HCT116 (cell line): ENCODE data around the gene C12orf43. TPM values are rescaled to one million over a fixed set of nuclear protein-coding genes. Genes with fewer than 3 reads are reported as not detected.

ENCODE experiments used
- ATAC-seq: fragments of 200-7000 bp; cut with Tn5 transposase; 2 replicates; pipeline ENCODE4 v1.9.1; 2020; ENCODE audit warnings: mild to moderate bottlenecking, moderate library complexity
- BruUV-seq: library from RNA; stranded (reverse); fragments of 400-500 nt; replicated peaks from 2 replicates; lab custom pipeline; 2021; lab: Mats Ljungman, UMichigan
- CTCF ChIA-PET: fragments of 300-600 bp; sonication (Branson Sonifier 250); formaldehyde crosslinking; loops from one replicate; lab custom pipeline; 2021; ENCODE audit warnings: antibody characterized with exemption; lab: Charles Lee
- POLR2A ChIA-PET: fragments of 300-600, 350-600 bp; sonication (Branson Sonifier 250); formaldehyde crosslinking; loops from one replicate; lab custom pipeline; 2021; ENCODE audit warnings: antibody characterized with exemption; lab: Charles Lee
- RAD21 ChIA-PET, 2 experiments: fragments of 300-600 bp; sonication (Branson Sonifier 250); formaldehyde crosslinking; loops; one replicate each; lab custom pipeline; 2023; ENCODE audit warnings: low total read pairs in 2 of 2; ENCODE audit not compliant: uncharacterized antibody in 2 of 2, unreplicated experiment in 2 of 2, low non-redundant PET in 1 of 2; lab: Charles Lee
- DNase-seq: peaks from one replicate; pipeline ENCODE4 v3.0.0-alpha.2; 2010; ENCODE audit warnings: low read depth, low spot score
- H2AFZ ChIP-seq: fragments of 200-600 bp; shearing (Covaris generic), sonication (generic); 2 replicates; pipeline ENCODE4 v1.6.1; 2017; ENCODE audit warnings: low read depth, mixed run types, mixed read lengths, antibody characterized with exemption, low read length; ENCODE audit not compliant: poor library complexity, severe bottlenecking
- H3K27ac ChIP-seq: 2 replicates; pipeline ENCODE4 v1.5.1; 2012; ENCODE audit warnings: low read depth, low read length
- H3K27me3 ChIP-seq: fragments of 200-600 bp; sonication (generic); 2 replicates; pipeline ENCODE4 v1.6.1; 2016; ENCODE audit warnings: mixed run types, low read length, mixed read lengths; ENCODE audit not compliant: insufficient read depth
- H3K36me3 ChIP-seq, 2 experiments: fragments of 200-500 bp in 1 of 2; fragments of 200-600 bp in 1 of 2; sonication (Bioruptor generic) in 1 of 2; sonication (generic) in 1 of 2; 2 replicates each; pipeline versions ENCODE4 v1.5.1 to v1.6.1; 2014 to 2016; ENCODE audit warnings: low read length in 2 of 2, inconsistent platforms in 1 of 2, mixed read lengths in 1 of 2, mixed run types in 1 of 2; ENCODE audit not compliant: insufficient read depth in 2 of 2, control insufficient read depth in 1 of 2
- H3K4me1 ChIP-seq, 2 experiments: fragments of 200-600 bp in 1 of 2; sonication (generic) in 1 of 2; 2 replicates each; pipeline versions ENCODE4 v1.5.1 to v1.6.1; 2012 to 2017; ENCODE audit warnings: low read length in 2 of 2, inconsistent platforms in 1 of 2, mild to moderate bottlenecking in 1 of 2, mixed read lengths in 1 of 2, mixed run types in 1 of 2, moderate library complexity in 1 of 2; ENCODE audit not compliant: insufficient read depth in 2 of 2, control insufficient read depth in 1 of 2
- H3K4me2 ChIP-seq: fragments of 200-600 bp; sonication (generic); 2 replicates; pipeline ENCODE4 v1.6.1; 2017; ENCODE audit warnings: mixed run types, low read length, mixed read lengths
- H3K4me3 ChIP-seq, 2 experiments: fragments of 200-600 bp in 1 of 2; sonication (generic) in 1 of 2; replicated peaks in 1 of 2; 2 replicates each; pipeline ENCODE4 v1.5.1; 2011 to 2016; ENCODE audit warnings: low read length in 2 of 2, control low read depth in 1 of 2, low read depth in 1 of 2, mild to moderate bottlenecking in 1 of 2, mixed read lengths in 1 of 2, mixed run types in 1 of 2
- H3K79me2 ChIP-seq: fragments of 200-600 bp; sonication (generic); 2 replicates; pipeline ENCODE4 v1.6.1; 2017; ENCODE audit warnings: mild to moderate bottlenecking, mixed run types, low read length, moderate library complexity, mixed read lengths; ENCODE audit not compliant: insufficient read depth
- H3K9ac ChIP-seq: fragments of 200-600 bp; sonication (generic); 2 replicates; pipeline ENCODE4 v1.6.1; 2016; ENCODE audit warnings: low read length, mixed read lengths
- H3K9me2 ChIP-seq: fragments of 200-600 bp; sonication (generic), shearing (Covaris generic); 2 replicates; pipeline ENCODE4 v1.6.1; 2017; ENCODE audit warnings: mixed run types, mild to moderate bottlenecking, moderate library complexity; ENCODE audit not compliant: insufficient read depth
- H3K9me3 ChIP-seq, 2 experiments: fragments of 200-500 bp in 1 of 2; fragments of 200-600 bp in 1 of 2; sonication (Bioruptor generic) in 1 of 2; sonication (generic) in 1 of 2; 2 replicates each; pipeline ENCODE4 v1.6.1; 2014 to 2017; ENCODE audit warnings: low read length in 2 of 2, mixed read lengths in 2 of 2, inconsistent platforms in 1 of 2, low read depth in 1 of 2, mild to moderate bottlenecking in 1 of 2, mixed run types in 1 of 2, moderate library complexity in 1 of 2; ENCODE audit not compliant: control insufficient read depth in 1 of 2, insufficient read depth in 1 of 2
- H4K20me1 ChIP-seq: fragments of 200-600 bp; sonication (generic), shearing (Covaris generic); 2 replicates; pipeline ENCODE4 v1.6.1; 2017; ENCODE audit warnings: mixed run types, mild to moderate bottlenecking, moderate library complexity; ENCODE audit not compliant: insufficient read depth
- ATF3 ChIP-seq: IDR thresholded peaks from 2 replicates; pipeline ENCODE4 v1.6.1; 2012
- CBX3 ChIP-seq: IDR thresholded peaks from 2 replicates; pipeline ENCODE4 v1.6.1; 2012; ENCODE audit warnings: low read depth
- CEBPB ChIP-seq: IDR thresholded peaks from 2 replicates; pipeline ENCODE4 v1.6.1; 2012; ENCODE audit warnings: low read depth
- EGR1 ChIP-seq: IDR thresholded peaks from 2 replicates; pipeline ENCODE4 v1.6.1; 2012; ENCODE audit warnings: low read depth
- EZH2 ChIP-seq: fragments of 200-600 bp; sonication (generic); IDR thresholded peaks from 2 replicates; pipeline ENCODE4 v1.6.1; 2017; ENCODE audit warnings: antibody characterized with exemption, mixed run types
- JUND ChIP-seq: IDR thresholded peaks from 2 replicates; pipeline ENCODE4 v1.6.1; 2012
- MAX ChIP-seq: IDR thresholded peaks from 2 replicates; pipeline ENCODE4 v1.6.1; 2012
- POLR2AphosphoS5 ChIP-seq: IDR thresholded peaks from 2 replicates; pipeline ENCODE4 v1.6.1; 2011; ENCODE audit warnings: mild to moderate bottlenecking, low read depth, low read length, moderate library complexity
- RAD21 ChIP-seq: IDR thresholded peaks from 2 replicates; pipeline ENCODE4 v1.6.1; 2012; ENCODE audit warnings: low read depth, mild to moderate bottlenecking
- TCF7L2 ChIP-seq: IDR thresholded peaks from 2 replicates; pipeline ENCODE4 v1.7.0; 2011; ENCODE audit warnings: borderline replicate concordance, inconsistent platforms; ENCODE audit not compliant: insufficient read depth, insufficient read length; ENCODE audit errors: extremely low read depth
- ZBTB33 ChIP-seq: IDR thresholded peaks from 2 replicates; pipeline ENCODE4 v1.6.1; 2011; ENCODE audit warnings: mild to moderate bottlenecking, low read length, moderate library complexity; ENCODE audit not compliant: insufficient replicate concordance; ENCODE audit errors: extremely low read depth
- intact Hi-C: fragments of 100-400 bp; cut with micrococcal nuclease; formaldehyde crosslinking; loops from 2 replicates; pipeline ENCODE4 v1.10.0; 2022
- total RNA-seq: library from RNA; stranded (reverse); gene quantifications from one replicate; pipeline ENCODE4 v1.2.1, GENCODE V29; 2021; ENCODE audit not compliant: unreplicated experiment

C12orf43 gene
- total RNA-seq, 1 experiment from 2014 or later = 16.2 TPM

- no peaks in the 10 kb centered on the region for H3K9me3 ChIP-seq
- no peaks in the 10 kb centered on the region; a peak in 1 of 4 replicates for H3K4me1 ChIP-seq
- H3K9me2 ChIP-seq = no peaks in the 10 kb centered on the region
- ChIA-PET POLR2A (no interaction called here), RAD21 (no interaction called here), CTCF (interaction anchor here (1.0 kb wide), 1 partner anchor 18 kb away, joined by 3 read pairs; no protein-coding TSS in a partner anchor)
- H3K79me2 ChIP-seq = no peaks in the 10 kb centered on the region
- H3K36me3 ChIP-seq = no peaks in the 10 kb centered on the region
- H4K20me1 ChIP-seq = no peaks in the 10 kb centered on the region
- H3K4me2 ChIP-seq = no peak overlapping the region
- no peak overlapping the region for H2AFZ ChIP-seq
- BruUV-seq = no TSS peak
- intact Hi-C loops = no loop called here
- ATAC-seq (no peak), DNase-seq (no peak)
- H3K4me3 ChIP-seq = no peak overlapping the region
- TF ChIP-seq MAX (no peak), TCF7L2 (no peak), CBX3 (no peak), CEBPB (no peak), RAD21 (no peak), JUND (no peak), EGR1 (no peak), POLR2AphosphoS5 (no peak), EZH2 (no peak), ZBTB33 (no peak), ATF3 (no peak)
- H3K27me3 ChIP-seq = no peaks in the 10 kb centered on the region
- H3K9ac ChIP-seq = no peak overlapping the region
- no peak overlapping the region for H3K27ac ChIP-seq
Observed at GRCh38 chr12:120989687-120990086, 26.6 kb downstream of the C12orf43 start.
